Stimulated activated CD8-positive, alpha-beta memory T cell treated with anti-CD3 and anti-CD28 coated beads, Interleukin-15, amount 100 ng/mL, for 4 hours (primary cell): ENCODE measurements around the gene PCNA.
A peak's percentile ranks its signal among the peaks of the same experiment; 100 is the strongest.
"Not testable (repeated sequence)": the region's sequence is repeated elsewhere in the genome, so short reads cannot be mapped to it uniquely, and the experiment has no call there.

Experiments used
- DNase-seq, 2 donors: peaks; one replicate each; pipeline ENCODE4 v3.0.0-alpha.2; 2020; ENCODE audit warnings: low read depth in 2 of 2

PCNA gene

DNA sequence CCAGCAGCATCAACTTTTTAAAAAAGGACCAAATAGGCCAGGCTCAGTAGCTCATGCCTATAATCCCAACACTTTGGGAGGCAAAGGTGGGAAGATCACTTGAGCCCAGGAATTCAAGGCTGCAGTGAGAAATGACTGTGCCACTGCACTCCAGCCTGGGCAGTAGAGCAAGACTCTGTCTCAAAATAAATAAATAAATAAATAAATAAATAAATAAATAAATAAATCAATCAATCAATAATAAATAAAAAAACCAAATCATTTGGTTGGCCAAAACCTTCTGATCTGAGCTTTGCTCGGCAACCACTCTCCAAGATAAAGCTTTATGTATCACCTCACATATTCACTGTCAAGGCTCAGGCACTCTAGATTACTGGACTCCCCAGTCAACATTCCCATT is 20.7 kb downstream of the PCNA start:
- not testable (repeated sequence) for DNase-seq

DNA sequence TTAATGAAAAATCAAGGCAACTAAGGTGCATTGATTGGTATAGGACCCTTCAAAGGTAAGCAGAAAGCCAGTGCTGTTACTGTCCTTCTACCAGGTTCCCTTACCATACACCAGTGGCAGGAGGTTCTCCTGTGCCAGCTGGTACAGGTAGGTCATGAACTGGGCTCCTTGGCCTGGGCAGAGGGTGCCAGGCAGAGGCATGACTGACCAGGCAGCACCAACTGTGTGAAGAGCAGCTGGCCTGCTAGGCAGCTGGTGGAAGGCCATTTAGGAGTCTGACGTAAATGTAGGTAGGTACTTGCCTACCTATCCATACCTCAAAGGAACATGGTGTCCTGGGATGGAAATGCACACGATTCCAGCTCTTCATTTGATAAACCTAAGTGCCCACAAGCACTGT is 23.3 kb downstream of the PCNA start:
- no peak for DNase-seq

DNA sequence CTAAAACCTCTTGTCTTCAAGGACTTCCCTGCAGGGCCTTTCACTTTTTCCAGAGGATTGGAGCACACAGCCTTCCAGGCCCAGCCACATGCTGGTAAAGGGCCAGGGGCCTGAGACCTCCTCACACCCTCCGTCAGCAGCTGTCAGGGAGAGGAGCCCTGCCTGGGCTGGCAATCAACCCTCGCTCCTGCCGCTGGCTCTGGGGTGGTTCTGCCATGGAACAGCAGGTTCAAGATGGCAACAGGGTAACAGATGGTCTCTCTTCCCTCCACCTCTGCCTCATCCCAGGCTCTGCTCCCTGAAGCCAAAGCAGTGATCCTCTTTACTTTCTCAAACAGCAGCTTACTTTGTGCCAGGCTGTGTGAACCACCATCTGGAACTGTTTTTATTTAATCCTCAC is 23.8 kb downstream of the PCNA start:
- no peak for DNase-seq

DNA sequence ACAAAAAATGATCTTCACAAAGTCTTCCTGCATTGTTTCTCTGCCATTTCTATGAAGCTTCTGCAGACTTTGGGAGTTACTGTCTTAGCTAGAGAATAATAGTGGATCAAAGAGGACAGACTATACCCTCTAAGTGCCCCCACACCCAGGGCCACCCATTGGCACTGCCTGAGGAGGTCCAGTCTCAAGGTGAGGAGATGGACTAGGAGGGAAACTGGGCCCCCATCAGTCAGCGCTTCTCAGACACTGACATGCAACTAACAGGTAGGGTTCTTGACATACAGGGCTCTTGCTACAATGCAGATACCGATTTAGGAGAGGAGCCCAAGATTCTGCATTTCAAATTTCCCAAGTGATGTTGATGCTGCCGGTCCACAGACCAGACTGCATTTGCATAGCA is 24.3 kb downstream of the PCNA start:
- DNase-seq = no peak

DNA sequence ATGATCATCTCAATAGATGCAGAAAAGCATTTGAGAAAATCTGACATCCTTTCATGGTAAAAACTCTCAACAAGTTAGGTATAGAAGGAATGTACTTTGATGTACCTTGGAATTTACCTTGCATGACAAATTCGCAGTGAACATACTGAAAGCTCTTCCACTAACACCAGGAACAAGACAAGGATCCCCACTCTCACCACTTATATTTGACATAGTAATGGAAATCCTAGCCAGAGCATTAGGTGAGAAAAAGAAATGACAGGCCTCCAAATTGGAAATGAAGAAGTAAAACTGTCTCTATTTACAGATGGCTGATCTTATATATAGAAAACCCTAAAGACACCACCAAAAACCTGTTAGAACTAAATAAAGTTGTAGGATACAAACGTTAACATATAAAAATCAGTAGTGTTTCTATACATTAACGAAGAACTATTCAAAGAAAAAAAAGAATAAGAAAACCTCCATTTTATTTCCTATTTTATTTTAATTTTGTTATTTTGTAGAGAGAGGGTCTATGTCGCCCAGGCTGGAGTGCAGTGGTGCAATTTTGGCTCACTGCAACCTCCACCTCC is 26.9 kb downstream of the PCNA start:
- DNase-seq = no peak

DNA sequence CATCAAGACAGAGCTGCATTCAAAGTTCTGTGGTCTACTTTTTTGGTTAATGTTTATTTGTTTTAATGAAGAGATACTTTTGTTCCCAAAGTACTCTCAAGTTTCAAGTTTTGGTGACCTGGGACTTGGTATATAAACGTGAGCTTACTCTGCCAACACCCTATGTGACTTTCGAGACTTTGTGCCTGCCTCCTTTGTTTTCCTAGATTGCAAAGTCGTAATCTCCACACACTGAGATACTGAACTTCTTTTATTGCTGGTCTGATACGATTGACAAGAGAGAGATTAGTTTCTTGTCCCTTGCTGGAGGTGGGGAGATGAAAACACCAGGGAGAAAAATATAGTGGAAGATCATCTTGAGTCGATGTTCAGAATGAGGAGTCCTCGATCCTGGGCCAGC is 27.9 kb downstream of the PCNA start:
- DNase-seq = no peak

DNA sequence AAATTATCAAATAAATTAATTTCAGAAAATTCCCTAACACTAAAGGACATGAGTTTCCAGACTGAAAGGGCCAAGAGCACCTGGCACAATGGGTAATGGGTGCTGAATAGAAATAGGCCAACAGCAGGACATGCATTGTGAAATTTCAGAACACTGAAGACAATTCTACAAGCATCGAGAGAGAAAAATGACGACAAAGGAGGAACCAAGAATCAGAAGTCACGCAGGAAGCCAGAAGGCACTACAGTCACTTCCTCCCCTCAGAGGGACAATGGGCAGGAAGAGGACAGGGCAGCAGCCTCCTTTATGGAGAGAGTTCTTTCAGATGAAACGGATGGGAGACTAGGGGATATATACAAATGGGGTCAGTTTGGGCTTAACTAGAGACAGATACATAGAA is 29.6 kb downstream of the PCNA start:
- DNase-seq = no peak

DNA sequence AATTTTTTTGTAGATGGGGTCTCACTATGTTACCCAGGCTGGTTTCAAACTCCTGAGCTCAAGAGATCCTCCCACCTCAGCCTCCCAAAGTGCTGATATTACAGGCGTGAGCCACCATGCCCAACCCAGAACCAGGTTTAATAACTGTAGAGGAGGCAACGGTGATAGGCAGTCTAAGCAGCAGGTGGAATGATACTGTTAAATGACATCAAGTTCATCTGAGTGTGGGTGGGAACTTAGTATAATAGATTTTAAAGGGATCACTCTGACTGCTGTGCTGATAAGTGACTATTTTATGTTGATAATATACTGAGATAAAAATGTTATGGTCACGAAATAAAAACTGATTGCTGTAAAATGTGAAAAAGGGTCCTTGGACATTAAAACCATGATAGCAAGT is 31.1 kb downstream of the PCNA start:
- DNase-seq = no peak

DNA sequence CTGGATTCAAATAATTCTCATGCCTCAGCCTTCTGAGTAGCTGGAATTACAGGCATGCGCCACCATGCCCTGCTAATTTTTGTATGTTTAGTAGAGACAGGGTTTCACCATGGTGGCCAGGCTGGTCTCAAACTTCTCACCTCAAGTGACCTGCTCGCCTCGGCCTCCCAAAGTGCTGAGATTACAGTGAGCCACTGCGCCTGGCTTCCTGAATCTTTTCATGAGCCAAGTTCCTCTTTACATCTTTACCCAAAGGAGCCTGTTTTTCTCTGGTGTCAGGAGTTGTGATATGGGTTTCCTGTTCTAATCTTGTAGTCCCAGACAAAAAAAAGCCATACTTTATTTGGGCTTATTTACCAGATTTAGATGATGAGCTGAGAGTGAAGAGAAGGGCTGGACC is 34.4 kb downstream of the PCNA start:
- DNase-seq = no peak

DNA sequence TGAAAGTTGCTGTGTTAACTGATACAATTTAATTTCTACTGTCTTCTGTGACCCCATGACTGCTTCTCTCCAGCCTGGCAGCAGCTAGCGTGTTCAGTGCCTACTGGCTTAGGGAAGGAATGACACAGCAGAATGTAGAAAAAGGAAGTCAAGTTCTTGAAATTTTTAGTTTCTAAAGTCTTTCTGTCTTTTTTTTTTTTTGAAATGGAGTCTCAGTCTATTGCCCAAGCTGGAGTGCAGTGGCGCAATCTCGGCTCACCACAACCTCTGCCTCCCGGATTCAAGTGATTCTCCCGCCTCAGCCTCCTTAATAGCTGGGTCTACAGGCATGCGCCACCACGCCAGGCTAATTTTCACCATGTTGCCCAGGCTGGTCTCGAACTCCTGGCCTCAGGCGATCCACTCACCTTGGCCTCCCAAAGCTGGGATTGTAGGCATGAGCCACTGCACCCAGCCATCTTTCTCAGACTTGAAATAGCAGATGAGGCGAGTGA is 39.3 kb downstream of the PCNA start:
- DNase-seq = no peak

DNA sequence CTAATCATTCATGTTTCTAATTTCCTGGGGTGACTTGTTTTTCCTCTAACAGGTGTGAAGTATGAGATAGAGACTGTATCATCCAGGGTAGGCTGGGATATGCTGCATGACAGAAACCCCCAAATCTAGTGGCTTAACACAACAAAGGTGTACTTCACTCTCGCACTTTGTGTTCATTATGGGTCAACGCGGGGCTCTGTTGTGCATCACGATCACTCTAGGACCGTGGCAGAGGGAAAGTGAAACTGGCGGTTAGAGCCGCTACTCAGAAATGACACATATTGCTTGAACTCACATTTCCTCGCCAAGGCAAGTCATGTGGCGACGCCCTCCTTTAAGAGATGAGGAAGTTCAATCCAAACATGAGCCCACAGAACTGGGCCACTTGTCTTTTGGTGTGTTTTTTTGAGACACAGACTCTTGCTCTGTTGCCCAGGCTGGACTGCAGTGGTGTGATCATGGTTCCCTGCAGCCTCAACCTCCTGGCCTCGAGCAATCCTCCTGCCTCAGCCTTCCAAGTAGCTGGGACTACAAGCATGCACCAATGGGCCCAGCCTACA is 41.3 kb downstream of the PCNA start:
- peak; percentile 36 to 70 for DNase-seq

DNA sequence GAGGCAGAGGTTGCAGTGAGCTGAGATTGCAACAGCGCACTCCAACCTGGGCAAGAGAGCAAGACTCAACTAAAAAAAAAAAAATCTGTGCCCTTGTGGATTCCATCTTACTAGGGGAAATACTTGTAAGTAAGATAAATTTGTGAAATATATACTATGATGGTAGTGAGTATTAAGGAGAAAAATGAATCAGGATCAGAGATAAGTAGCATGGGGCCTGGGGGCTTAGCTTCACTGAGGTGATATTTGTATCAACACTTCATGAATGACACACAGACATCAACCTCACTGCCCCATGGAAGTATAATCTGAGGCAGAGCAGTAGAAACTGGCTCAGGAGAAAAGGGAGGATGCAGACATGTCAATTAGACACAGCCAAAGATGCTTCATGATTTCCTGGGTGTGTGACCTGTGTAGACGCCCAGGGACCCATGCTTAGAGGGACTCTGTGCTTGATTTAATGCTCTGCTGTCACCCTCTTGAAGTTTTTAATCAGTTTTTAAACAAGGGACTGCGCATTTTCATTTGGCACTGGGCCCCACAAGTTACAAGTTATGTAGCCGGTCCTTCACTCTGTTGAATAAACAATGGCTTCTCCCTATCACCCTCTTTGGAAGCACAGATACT is 41.9 kb downstream of the PCNA start:
- no peak for DNase-seq

DNA sequence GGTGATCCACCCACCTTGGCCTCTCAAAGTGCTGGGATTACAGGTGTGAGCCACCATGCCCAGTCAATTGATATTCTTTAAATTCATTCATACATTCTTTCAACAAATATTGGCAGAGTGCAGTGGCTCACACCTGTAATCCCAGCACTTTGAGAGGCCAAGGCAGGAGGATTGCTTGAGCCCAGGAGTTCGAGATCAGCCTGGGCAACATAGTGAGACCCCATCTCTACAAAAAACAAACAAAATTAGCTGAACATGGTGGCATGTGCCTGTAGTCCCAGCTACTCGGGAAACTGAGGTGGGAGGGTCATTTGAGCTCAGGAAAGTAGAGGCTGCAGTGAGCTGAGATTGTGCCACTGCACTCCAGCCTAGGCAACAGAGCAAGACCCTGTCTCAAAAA is 42.8 kb downstream of the PCNA start:
- not testable (repeated sequence) for DNase-seq

DNA sequence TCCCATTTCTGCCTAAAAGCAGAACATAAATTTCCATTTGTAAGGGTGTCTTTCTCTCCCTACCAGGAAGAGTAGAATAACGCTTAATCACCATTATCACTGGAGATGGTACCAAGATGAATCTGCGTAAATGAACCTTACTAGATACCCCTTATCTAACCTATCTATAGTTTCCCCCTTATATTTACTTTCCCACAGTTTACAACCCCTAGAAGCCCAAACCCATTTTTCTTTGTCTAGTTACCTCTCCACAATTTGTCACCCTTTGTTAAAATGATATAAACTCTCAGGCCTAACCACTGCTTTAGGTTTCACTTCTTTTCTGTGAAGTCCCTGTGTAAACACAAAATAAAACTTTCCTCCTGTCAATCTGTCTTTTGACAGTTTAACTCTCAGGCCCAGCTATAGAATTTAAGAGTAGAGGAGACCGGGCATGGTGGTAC is 45.5 kb downstream of the PCNA start:
- DNase-seq = no peak

DNA sequence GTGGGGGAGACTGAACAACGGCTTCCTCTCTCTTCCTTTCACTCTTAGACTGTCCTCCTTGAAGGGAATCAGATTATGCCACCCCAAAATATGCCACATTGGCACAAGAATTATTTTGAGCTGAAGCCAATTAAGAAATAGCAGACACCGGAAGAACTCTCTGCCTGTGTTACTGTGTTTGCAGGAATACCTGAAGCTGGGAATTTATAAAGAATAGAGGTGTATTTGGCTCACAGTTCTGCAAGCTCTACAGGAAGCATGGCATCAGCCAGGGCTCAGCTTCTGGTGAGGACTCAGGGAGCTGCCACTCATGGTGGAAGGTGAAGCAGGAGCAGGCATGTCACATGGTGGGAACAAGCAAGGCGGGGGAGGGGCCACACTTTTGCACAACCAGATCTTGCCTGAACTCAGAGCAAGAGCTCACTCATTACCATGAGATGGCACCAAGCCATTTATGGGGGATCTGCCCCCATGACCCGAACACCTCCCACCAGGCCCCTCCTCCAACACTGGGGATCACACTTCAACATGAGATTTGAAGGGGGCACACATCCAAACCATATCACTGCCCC is 46.0 kb downstream of the PCNA start:
- DNase-seq = no peak

DNA sequence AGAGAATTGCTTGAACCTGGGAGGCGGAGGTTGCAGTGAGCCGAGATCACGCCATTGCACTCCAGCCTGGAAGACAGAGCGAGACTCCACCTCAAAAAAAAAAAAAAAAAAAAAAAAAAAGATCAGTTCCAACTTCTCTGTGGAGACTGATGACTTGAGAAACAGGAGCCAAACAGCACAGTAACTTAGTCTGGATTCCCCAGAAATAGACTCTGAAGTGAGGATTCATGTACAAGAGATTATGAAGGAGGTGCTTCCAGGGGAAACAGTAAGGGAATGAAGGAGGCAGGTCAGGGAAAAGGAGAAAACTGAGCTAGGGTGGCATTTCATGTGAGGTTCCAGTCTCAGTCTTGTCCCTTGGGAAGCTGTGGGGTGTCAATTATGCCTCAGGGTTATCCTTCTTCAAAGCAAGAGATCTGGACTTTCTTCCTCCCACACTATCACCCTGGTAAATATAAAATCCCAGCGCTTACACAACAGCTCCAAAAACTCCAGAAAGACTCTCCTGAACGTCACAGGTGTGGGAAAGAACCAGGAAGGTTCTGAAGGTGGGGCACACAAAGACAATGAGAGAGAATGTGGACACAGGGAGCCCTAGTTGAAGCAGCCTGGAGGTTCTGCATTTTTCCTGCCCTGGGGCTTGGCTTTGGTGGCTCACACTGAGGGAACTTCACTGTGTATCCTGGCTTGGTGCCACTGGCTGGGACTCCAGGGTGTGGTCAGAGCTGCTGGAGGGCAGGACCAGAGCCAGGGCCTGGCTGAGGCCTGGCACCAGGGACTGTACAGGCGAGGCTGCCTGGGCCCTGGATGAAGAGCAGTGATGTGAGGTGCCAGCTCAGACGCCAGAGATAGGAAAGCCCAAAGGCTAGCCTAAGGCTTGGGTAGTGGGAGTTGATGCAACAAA is 46.8 kb downstream of the PCNA start:
- no peak for DNase-seq

DNA sequence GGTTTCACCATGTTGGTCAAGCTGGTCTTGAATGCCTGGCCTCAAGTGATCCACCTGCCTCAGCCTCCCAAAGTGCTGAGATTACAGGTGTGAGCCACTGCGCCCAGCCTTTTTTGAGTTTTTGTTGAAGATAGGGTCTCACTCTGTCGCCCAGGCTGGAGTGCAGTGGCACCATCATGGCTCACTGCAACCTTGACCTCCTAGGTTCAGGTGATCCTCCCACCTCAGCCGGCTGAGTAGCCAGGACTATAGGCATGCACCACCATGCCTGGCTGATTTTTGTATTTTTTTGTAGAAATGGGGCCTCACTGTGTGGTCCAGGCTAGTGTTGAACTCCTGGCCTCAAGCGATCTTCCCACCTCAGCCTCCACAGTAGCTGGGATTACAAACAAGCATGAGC is 47.8 kb downstream of the PCNA start:
- not testable (repeated sequence) for DNase-seq

DNA sequence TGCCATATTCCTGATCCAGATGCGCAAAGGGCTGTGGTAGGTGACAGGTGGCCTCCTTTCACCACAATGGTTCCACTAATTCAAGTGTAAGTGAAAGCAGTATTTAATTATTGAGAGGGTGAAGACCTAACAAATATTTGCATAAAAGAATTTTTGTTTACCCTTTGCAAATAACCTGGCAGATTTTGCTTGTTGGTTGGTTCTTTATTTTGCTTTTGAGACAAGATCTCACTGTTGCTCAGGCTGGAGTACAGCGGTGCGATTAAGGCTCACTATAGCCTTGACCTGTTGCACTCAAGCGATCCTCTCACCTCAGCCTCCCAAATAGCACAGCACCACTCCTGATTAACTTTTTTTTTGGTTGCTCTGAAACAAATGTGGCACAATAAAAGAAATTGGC is 49.2 kb downstream of the PCNA start:
- DNase-seq = no peak

DNA sequence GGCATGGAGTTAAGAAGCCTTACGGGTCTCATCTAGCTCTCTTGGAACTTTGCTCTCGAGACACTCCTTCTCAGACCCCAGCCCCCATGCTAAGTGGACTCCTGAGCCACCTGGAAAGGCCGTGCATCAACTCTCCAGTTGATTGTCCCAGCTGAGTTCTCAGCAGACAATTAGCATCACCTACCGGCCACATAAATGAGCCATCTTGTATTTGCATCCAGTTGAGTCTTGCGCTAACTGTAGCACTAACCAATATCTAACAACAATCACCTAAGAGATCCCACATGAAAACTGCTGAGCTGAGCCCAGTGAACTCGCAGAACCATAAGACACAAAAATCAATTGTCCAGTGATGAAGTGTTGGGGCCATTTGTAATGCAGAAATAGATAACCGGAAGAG is 49.7 kb downstream of the PCNA start:
- DNase-seq = no peak

DNA sequence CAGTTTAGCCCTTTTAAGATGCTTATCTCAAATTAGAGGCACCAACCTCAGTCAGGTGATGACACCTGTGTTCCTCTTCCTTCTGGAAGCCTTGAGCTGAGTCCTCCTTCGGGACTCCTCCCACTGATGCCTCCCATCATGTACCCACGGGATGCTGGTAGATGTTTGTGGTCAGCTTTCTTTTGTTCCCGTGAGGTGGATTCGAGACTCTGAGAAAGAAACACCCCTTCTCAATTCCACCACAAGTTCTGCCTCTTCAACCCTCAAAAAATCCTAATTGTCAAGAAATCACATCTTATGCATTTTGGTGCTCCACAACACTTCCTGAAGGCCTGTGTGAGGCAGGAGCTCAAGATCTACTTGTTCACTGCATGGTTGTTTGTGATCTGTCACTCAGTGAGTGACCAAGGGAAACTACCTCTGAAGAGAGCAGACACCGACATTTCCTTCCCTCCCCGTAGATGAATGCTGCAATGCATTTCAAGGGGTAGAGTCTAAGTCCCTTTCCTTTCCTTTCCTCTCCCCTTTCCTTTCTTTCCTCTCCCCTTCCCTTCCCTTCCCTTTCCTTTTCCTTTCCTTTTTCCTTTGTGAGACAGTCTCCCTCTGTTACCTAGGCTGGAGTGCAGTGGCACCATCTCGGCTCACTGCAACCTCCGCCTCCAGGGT is 50.5 kb downstream of the PCNA start:
- DNase-seq = no peak

DNA sequence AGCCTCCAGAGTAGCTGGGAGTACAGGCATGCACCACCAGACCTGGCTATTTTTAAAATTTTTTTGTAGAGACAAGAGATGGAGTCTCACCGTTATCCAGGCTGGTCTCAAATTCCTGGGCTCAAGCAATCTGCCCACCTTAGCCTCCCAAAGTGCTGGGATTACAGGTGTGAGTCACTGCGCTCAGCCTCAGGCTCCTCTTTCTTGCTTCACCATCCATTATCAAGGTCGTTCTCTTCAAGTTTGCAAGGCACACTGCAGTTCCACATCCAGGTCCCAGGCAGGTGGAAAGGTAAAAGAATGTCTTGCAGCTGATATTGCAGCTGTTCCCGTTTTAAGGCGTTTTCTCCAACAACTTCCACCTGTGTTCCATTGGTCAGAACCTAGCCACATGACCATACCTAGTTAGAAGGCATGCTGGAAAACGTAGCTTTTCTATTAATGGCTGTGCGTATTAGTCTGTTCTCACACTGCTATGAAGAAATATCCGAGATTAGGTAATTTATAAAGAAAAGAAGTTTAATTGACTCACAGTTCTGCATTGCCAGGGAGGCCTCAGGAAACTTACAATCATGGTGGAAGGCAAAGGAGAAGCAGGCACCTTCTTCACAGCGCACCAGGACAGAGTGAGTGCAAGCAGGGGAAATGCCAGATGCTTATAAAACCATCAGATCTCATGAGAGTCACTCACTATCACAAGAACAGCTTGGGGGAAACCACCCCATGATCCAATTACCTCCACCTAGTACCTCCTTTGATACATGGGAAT is 51.7 kb downstream of the PCNA start:
- DNase-seq = no peak
